ENCODE results near the gene UBA52.

UBA52 gene

GRCh38 chr19:18608805-18609716 is 37.4 kb downstream of the UBA52 start:
- DNase-seq: no peak

- no peak for DNase-seq
Measured at GRCh38 chr19:18609717-18610051, 38.0 kb downstream of the UBA52 start.

GRCh38 chr19:18610245-18610555 is 38.5 kb downstream of the UBA52 start:
- no peak for DNase-seq

- DNase-seq: no peak
Measured at GRCh38 chr19:18610556-18611326, 39.1 kb downstream of the UBA52 start.

GRCh38 chr19:18611327-18612050 is 39.8 kb downstream of the UBA52 start:
- DNase-seq: no peak

GRCh38 chr19:18612051-18612771 is 40.6 kb downstream of the UBA52 start:
- no peak for DNase-seq

- DNase-seq: peak; percentile 42
Measured at GRCh38 chr19:18612772-18613588, 41.3 kb downstream of the UBA52 start, which contains the start of gene TMEM59L. TSS of gene TMEM59L (plus strand) at chr19:18612870. CDS start at chr19:18612959, 89 bp downstream.

- DNase-seq: no peak
Measured at GRCh38 chr19:18613589-18614234, 42.1 kb downstream of the UBA52 start.

- no peak for DNase-seq
Measured at GRCh38 chr19:18616023-18616422, 44.4 kb downstream of the UBA52 start.

GRCh38 chr19:18617562-18617961 is 45.9 kb downstream of the UBA52 start:
- DNase-seq: no peak

GRCh38 chr19:18618236-18618635 is 46.6 kb downstream of the UBA52 start:
- no peak for DNase-seq

GRCh38 chr19:18620311-18620710 is 48.7 kb downstream of the UBA52 start:
- DNase-seq: no peak

- no peak for DNase-seq
Measured at GRCh38 chr19:18620902-18621301, 49.2 kb downstream of the UBA52 start.

GRCh38 chr19:18626906-18627305 is 55.2 kb downstream of the UBA52 start:
- no peak for DNase-seq

All from activated CD4-positive, alpha-beta T cell treated with anti-CD3 and anti-CD28 coated beads for 1 hour (primary cell).